HCT116 (cell line): ENCODE data around the gene GSAP. TPM values are rescaled to one million over a fixed set of nuclear protein-coding genes. Genes with fewer than 3 reads are reported as not detected.

Experiments used
- ATAC-seq: fragments of 200-7000 bp; cut with Tn5 transposase; 2 replicates; pipeline ENCODE4 v1.9.1; 2020; ENCODE audit warnings: mild to moderate bottlenecking, moderate library complexity
- BruUV-seq: library from RNA; stranded (reverse); fragments of 400-500 nt; replicated peaks from 2 replicates; lab custom pipeline; 2021; lab: Mats Ljungman, UMichigan
- CTCF ChIA-PET: fragments of 300-600 bp; sonication (Branson Sonifier 250); formaldehyde crosslinking; loops from one replicate; lab custom pipeline; 2021; ENCODE audit warnings: antibody characterized with exemption; lab: Charles Lee
- POLR2A ChIA-PET: fragments of 300-600, 350-600 bp; sonication (Branson Sonifier 250); formaldehyde crosslinking; loops from one replicate; lab custom pipeline; 2021; ENCODE audit warnings: antibody characterized with exemption; lab: Charles Lee
- RAD21 ChIA-PET, 2 experiments: fragments of 300-600 bp; sonication (Branson Sonifier 250); formaldehyde crosslinking; loops; one replicate each; lab custom pipeline; 2023; ENCODE audit warnings: low total read pairs in 2 of 2; ENCODE audit not compliant: uncharacterized antibody in 2 of 2, unreplicated experiment in 2 of 2, low non-redundant PET in 1 of 2; lab: Charles Lee
- DNase-seq: peaks from one replicate; pipeline ENCODE4 v3.0.0-alpha.2; 2010; ENCODE audit warnings: low read depth, low spot score
- H2AFZ ChIP-seq: fragments of 200-600 bp; shearing (Covaris generic), sonication (generic); 2 replicates; pipeline ENCODE4 v1.6.1; 2017; ENCODE audit warnings: low read depth, mixed run types, mixed read lengths, antibody characterized with exemption, low read length; ENCODE audit not compliant: poor library complexity, severe bottlenecking
- H3K27ac ChIP-seq: 2 replicates; pipeline ENCODE4 v1.5.1; 2012; ENCODE audit warnings: low read depth, low read length
- H3K27me3 ChIP-seq: fragments of 200-600 bp; sonication (generic); 2 replicates; pipeline ENCODE4 v1.6.1; 2016; ENCODE audit warnings: mixed run types, low read length, mixed read lengths; ENCODE audit not compliant: insufficient read depth
- H3K36me3 ChIP-seq, 2 experiments: fragments of 200-500 bp in 1 of 2; fragments of 200-600 bp in 1 of 2; sonication (Bioruptor generic) in 1 of 2; sonication (generic) in 1 of 2; 2 replicates each; pipeline versions ENCODE4 v1.5.1 to v1.6.1; 2014 to 2016; ENCODE audit warnings: low read length in 2 of 2, inconsistent platforms in 1 of 2, mixed read lengths in 1 of 2, mixed run types in 1 of 2; ENCODE audit not compliant: insufficient read depth in 2 of 2, control insufficient read depth in 1 of 2
- H3K4me1 ChIP-seq, 2 experiments: fragments of 200-600 bp in 1 of 2; sonication (generic) in 1 of 2; 2 replicates each; pipeline versions ENCODE4 v1.5.1 to v1.6.1; 2012 to 2017; ENCODE audit warnings: low read length in 2 of 2, inconsistent platforms in 1 of 2, mild to moderate bottlenecking in 1 of 2, mixed read lengths in 1 of 2, mixed run types in 1 of 2, moderate library complexity in 1 of 2; ENCODE audit not compliant: insufficient read depth in 2 of 2, control insufficient read depth in 1 of 2
- H3K4me2 ChIP-seq: fragments of 200-600 bp; sonication (generic); 2 replicates; pipeline ENCODE4 v1.6.1; 2017; ENCODE audit warnings: mixed run types, low read length, mixed read lengths
- H3K4me3 ChIP-seq, 2 experiments: fragments of 200-600 bp in 1 of 2; sonication (generic) in 1 of 2; replicated peaks in 1 of 2; 2 replicates each; pipeline ENCODE4 v1.5.1; 2011 to 2016; ENCODE audit warnings: low read length in 2 of 2, control low read depth in 1 of 2, low read depth in 1 of 2, mild to moderate bottlenecking in 1 of 2, mixed read lengths in 1 of 2, mixed run types in 1 of 2
- H3K79me2 ChIP-seq: fragments of 200-600 bp; sonication (generic); 2 replicates; pipeline ENCODE4 v1.6.1; 2017; ENCODE audit warnings: mild to moderate bottlenecking, mixed run types, low read length, moderate library complexity, mixed read lengths; ENCODE audit not compliant: insufficient read depth
- H3K9ac ChIP-seq: fragments of 200-600 bp; sonication (generic); 2 replicates; pipeline ENCODE4 v1.6.1; 2016; ENCODE audit warnings: low read length, mixed read lengths
- H3K9me2 ChIP-seq: fragments of 200-600 bp; sonication (generic), shearing (Covaris generic); 2 replicates; pipeline ENCODE4 v1.6.1; 2017; ENCODE audit warnings: mixed run types, mild to moderate bottlenecking, moderate library complexity; ENCODE audit not compliant: insufficient read depth
- H3K9me3 ChIP-seq, 2 experiments: fragments of 200-500 bp in 1 of 2; fragments of 200-600 bp in 1 of 2; sonication (Bioruptor generic) in 1 of 2; sonication (generic) in 1 of 2; 2 replicates each; pipeline ENCODE4 v1.6.1; 2014 to 2017; ENCODE audit warnings: low read length in 2 of 2, mixed read lengths in 2 of 2, inconsistent platforms in 1 of 2, low read depth in 1 of 2, mild to moderate bottlenecking in 1 of 2, mixed run types in 1 of 2, moderate library complexity in 1 of 2; ENCODE audit not compliant: control insufficient read depth in 1 of 2, insufficient read depth in 1 of 2
- H4K20me1 ChIP-seq: fragments of 200-600 bp; sonication (generic), shearing (Covaris generic); 2 replicates; pipeline ENCODE4 v1.6.1; 2017; ENCODE audit warnings: mixed run types, mild to moderate bottlenecking, moderate library complexity; ENCODE audit not compliant: insufficient read depth
- CBX3 ChIP-seq: IDR thresholded peaks from 2 replicates; pipeline ENCODE4 v1.6.1; 2012; ENCODE audit warnings: low read depth
- EGR1 ChIP-seq: IDR thresholded peaks from 2 replicates; pipeline ENCODE4 v1.6.1; 2012; ENCODE audit warnings: low read depth
- ELF1 ChIP-seq: IDR thresholded peaks from 2 replicates; pipeline ENCODE4 v1.6.1; 2012; ENCODE audit warnings: low read depth, borderline replicate concordance
- EZH2phosphoT487 ChIP-seq: fragments of 200-600 bp; IDR thresholded peaks from 2 replicates; pipeline ENCODE4 v1.6.1; 2018; ENCODE audit warnings: antibody characterized with exemption, borderline replicate concordance
- JUND ChIP-seq: IDR thresholded peaks from 2 replicates; pipeline ENCODE4 v1.6.1; 2012
- MAX ChIP-seq: IDR thresholded peaks from 2 replicates; pipeline ENCODE4 v1.6.1; 2012
- POLR2A ChIP-seq: IDR thresholded peaks from 2 replicates; pipeline ENCODE4 v1.7.0; 2011; ENCODE audit warnings: borderline replicate concordance; ENCODE audit not compliant: insufficient read depth, insufficient read length; ENCODE audit errors: extremely low read depth
- POLR2AphosphoS5 ChIP-seq: IDR thresholded peaks from 2 replicates; pipeline ENCODE4 v1.6.1; 2011; ENCODE audit warnings: mild to moderate bottlenecking, low read depth, low read length, moderate library complexity
- RAD21 ChIP-seq: IDR thresholded peaks from 2 replicates; pipeline ENCODE4 v1.6.1; 2012; ENCODE audit warnings: low read depth, mild to moderate bottlenecking
- SIN3A ChIP-seq: IDR thresholded peaks from 2 replicates; pipeline ENCODE4 v1.6.1; 2012; ENCODE audit warnings: low read depth
- SP1 ChIP-seq: IDR thresholded peaks from 2 replicates; pipeline ENCODE4 v1.6.1; 2012; ENCODE audit warnings: low read depth
- SRF ChIP-seq: IDR thresholded peaks from 2 replicates; pipeline ENCODE4 v1.6.1; 2012; ENCODE audit warnings: low read depth
- TCF7L2 ChIP-seq: IDR thresholded peaks from 2 replicates; pipeline ENCODE4 v1.7.0; 2011; ENCODE audit warnings: borderline replicate concordance, inconsistent platforms; ENCODE audit not compliant: insufficient read depth, insufficient read length; ENCODE audit errors: extremely low read depth
- YY1 ChIP-seq: IDR thresholded peaks from 2 replicates; pipeline ENCODE4 v1.6.1; 2011; ENCODE audit warnings: low read length, low read depth, moderate library complexity, mild to moderate bottlenecking; ENCODE audit not compliant: insufficient replicate concordance; ENCODE audit errors: extremely low read depth
- ZFX ChIP-seq: fragments of 450-650 bp; IDR thresholded peaks from 2 replicates; pipeline ENCODE4 v1.6.1; 2017
- ZNF274 ChIP-seq: fragments of 200-500 bp; sonication (Bioruptor generic); IDR thresholded peaks from 2 replicates; pipeline ENCODE4 v1.6.1; 2014; ENCODE audit warnings: mild to moderate bottlenecking, low read depth, low read length, inconsistent platforms
- intact Hi-C: fragments of 100-400 bp; cut with micrococcal nuclease; formaldehyde crosslinking; loops from 2 replicates; pipeline ENCODE4 v1.10.0; 2022
- total RNA-seq: library from RNA; stranded (reverse); gene quantifications from one replicate; pipeline ENCODE4 v1.2.1, GENCODE V29; 2021; ENCODE audit not compliant: unreplicated experiment
- TF ChIP-seq, protein P1 (sequence below): IDR thresholded peaks from 2 replicates; pipeline ENCODE4 v1.6.1; 2012
- TF ChIP-seq, protein P2 (sequence below), 3 experiments: fragments of 200-600 bp in 1 of 3; sonication (generic) in 1 of 3; IDR thresholded peaks in 2 of 3; conservative IDR thresholded peaks in 1 of 3; 2 replicates each; pipeline ENCODE4 v1.5.1; 2012 to 2017; ENCODE audit warnings: low read depth in 2 of 3, low read length in 2 of 3, antibody characterized with exemption in 1 of 3, borderline replicate concordance in 1 of 3, control low read depth in 1 of 3, mild to moderate bottlenecking in 1 of 3, mixed read lengths in 1 of 3, mixed run types in 1 of 3, moderate library complexity in 1 of 3; ENCODE audit not compliant: insufficient read depth in 1 of 3
- TF ChIP-seq, protein P3 (sequence below): IDR thresholded peaks from 2 replicates; pipeline ENCODE4 v1.6.1; 2011; ENCODE audit warnings: mild to moderate bottlenecking, low read length, moderate library complexity; ENCODE audit not compliant: insufficient replicate concordance; ENCODE audit errors: extremely low read depth

GSAP gene
- total RNA-seq, 1 experiment from 2014 or later, result not detected

DNA sequence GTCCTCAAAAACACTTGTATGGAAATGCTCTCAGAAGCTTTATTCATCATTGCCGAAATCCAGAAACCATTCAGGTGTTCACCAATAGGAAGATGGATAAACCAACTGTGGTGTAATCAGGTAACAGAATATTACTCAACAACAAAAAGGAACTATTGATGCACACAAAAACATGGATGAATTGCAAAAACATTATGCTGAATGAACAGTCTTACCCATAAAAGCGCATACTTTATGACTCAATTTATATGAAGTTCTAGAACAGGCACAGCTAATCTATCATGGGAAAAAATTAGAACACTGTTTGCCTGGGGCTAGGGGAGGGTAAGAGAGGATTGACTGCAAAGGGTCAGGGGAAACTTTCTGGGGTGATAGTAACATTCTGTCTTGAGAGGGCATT lies 26.9 kb upstream of the GSAP start:
- DNase-seq (no peak), ATAC-seq (no peak)
- H3K9ac ChIP-seq, result no peak overlapping the region
- H3K4me3 ChIP-seq, result no peak overlapping the region
- H4K20me1 ChIP-seq, result no peaks in the 10 kb centered on the region
- H3K4me2 ChIP-seq, result no peak overlapping the region
- no peak for TF ChIP-seq SP1
- TF ChIP-seq ELF1, result no peak
- no peak for TF ChIP-seq JUND
- no peak for TF ChIP-seq POLR2AphosphoS5
- TF ChIP-seq, protein P1, sequence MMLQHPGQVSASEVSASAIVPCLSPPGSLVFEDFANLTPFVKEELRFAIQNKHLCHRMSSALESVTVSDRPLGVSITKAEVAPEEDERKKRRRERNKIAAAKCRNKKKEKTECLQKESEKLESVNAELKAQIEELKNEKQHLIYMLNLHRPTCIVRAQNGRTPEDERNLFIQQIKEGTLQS, result no peak
- TF ChIP-seq POLR2A, result no peak
- TF ChIP-seq SIN3A, result no peak
- TF ChIP-seq EZH2phosphoT487, result no peak
- TF ChIP-seq, protein P2, sequence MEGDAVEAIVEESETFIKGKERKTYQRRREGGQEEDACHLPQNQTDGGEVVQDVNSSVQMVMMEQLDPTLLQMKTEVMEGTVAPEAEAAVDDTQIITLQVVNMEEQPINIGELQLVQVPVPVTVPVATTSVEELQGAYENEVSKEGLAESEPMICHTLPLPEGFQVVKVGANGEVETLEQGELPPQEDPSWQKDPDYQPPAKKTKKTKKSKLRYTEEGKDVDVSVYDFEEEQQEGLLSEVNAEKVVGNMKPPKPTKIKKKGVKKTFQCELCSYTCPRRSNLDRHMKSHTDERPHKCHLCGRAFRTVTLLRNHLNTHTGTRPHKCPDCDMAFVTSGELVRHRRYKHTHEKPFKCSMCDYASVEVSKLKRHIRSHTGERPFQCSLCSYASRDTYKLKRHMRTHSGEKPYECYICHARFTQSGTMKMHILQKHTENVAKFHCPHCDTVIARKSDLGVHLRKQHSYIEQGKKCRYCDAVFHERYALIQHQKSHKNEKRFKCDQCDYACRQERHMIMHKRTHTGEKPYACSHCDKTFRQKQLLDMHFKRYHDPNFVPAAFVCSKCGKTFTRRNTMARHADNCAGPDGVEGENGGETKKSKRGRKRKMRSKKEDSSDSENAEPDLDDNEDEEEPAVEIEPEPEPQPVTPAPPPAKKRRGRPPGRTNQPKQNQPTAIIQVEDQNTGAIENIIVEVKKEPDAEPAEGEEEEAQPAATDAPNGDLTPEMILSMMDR (IDR thresholded peaks at IDR 0.05 in 2 of 3, conservative IDR thresholded peaks at IDR 0.05 in 1 of 3; ENCODE audit: borderline replicate concordance in 1 of 3, insufficient read depth in 1 of 3, low read depth in 2 of 3, low read length in 2 of 3), result no peak
- no peak for TF ChIP-seq MAX
- no peak for TF ChIP-seq ZFX
- no peak for TF ChIP-seq CBX3
- TF ChIP-seq, protein P3, sequence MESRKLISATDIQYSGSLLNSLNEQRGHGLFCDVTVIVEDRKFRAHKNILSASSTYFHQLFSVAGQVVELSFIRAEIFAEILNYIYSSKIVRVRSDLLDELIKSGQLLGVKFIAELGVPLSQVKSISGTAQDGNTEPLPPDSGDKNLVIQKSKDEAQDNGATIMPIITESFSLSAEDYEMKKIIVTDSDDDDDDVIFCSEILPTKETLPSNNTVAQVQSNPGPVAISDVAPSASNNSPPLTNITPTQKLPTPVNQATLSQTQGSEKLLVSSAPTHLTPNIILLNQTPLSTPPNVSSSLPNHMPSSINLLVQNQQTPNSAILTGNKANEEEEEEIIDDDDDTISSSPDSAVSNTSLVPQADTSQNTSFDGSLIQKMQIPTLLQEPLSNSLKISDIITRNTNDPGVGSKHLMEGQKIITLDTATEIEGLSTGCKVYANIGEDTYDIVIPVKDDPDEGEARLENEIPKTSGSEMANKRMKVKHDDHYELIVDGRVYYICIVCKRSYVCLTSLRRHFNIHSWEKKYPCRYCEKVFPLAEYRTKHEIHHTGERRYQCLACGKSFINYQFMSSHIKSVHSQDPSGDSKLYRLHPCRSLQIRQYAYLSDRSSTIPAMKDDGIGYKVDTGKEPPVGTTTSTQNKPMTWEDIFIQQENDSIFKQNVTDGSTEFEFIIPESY, result no peak
- TF ChIP-seq TCF7L2, result no peak
- no peak for TF ChIP-seq RAD21
- TF ChIP-seq SRF, result no peak
- no peak for TF ChIP-seq EGR1
- no peak for TF ChIP-seq YY1
- no peak for TF ChIP-seq ZNF274
- ChIA-PET POLR2A (no interaction called here), CTCF (no interaction called here), RAD21 (no interaction called here)
- no peaks in the 10 kb centered on the region for H3K4me1 ChIP-seq
- H3K9me3 ChIP-seq, result no peaks in the 10 kb centered on the region
- no peaks in the 10 kb centered on the region for H3K36me3 ChIP-seq
- no peaks in the 10 kb centered on the region for H3K79me2 ChIP-seq
- no TSS peak for BruUV-seq
- intact Hi-C loops, result no loop called here
- H3K27me3 ChIP-seq, result no peaks in the 10 kb centered on the region
- H2AFZ ChIP-seq, result peak overlapping the region; percentile 25
- H3K9me2 ChIP-seq, result no peaks in the 10 kb centered on the region
- H3K27ac ChIP-seq, result no peak overlapping the region
